Transverse colon (tissue), 4 donors: ENCODE data around the gene GALM. TPM values are rescaled to one million over a fixed set of nuclear protein-coding genes. Genes with fewer than 3 reads are reported as not detected.

Experiments
- DNase-seq: peaks from one replicate; pipeline ENCODE4 v3.0.0-alpha.2; 2019
- H3K27ac ChIP-seq, 4 donors: fragments of 200-600 bp; sonication (generic); 2 replicates each; pipeline ENCODE4 v1.5.1; 2016 to 2018; ENCODE audit warnings: inconsistent platforms in 4 of 4
- H3K27me3 ChIP-seq: fragments of 200-600 bp; sonication (generic); 2 replicates; pipeline ENCODE4 v1.5.1; 2017; ENCODE audit warnings: inconsistent platforms
- H3K36me3 ChIP-seq, 4 donors: fragments of 200-600 bp; sonication (generic); 2 replicates each; pipeline ENCODE4 v1.5.1; 2017 to 2019; ENCODE audit warnings: inconsistent platforms in 4 of 4
- H3K4me1 ChIP-seq, 4 donors: fragments of 200-600 bp; sonication (generic); 2 replicates each; pipeline ENCODE4 v1.5.1; 2017 to 2020; ENCODE audit warnings: inconsistent platforms in 4 of 4
- H3K4me3 ChIP-seq, 4 donors: fragments of 200-600 bp; sonication (generic); 1 replicate in 1 of 4; 2 replicates in 3 of 4; pipeline versions ENCODE4 v1.5.1 to v1.6.1; 2017 to 2019; ENCODE audit warnings: inconsistent platforms in 4 of 4
- H3K9me3 ChIP-seq, 2 donors: fragments of 200-600 bp; sonication (generic); 2 replicates each; pipeline ENCODE4 v1.5.1; 2017 to 2019; ENCODE audit warnings: inconsistent platforms in 2 of 2
- CTCF ChIP-seq, 5 experiments: fragments of 200-600 bp in 3 of 5; fragments of 450-650 bp in 2 of 5; sonication (generic) in 3 of 5; IDR thresholded peaks; 1 replicate in 2 of 5; 2 replicates in 3 of 5; pipeline ENCODE4 v1.5.1; 2016 to 2017; ENCODE audit warnings: antibody characterized with exemption in 5 of 5, inconsistent platforms in 3 of 5, mild to moderate bottlenecking in 2 of 5, moderate library complexity in 1 of 5
- EP300 ChIP-seq: sonication (generic); formaldehyde crosslinking; IDR thresholded peaks from one replicate; pipeline ENCODE4 v1.6.1; 2017; ENCODE audit warnings: antibody characterized with exemption, low read depth
- POLR2A ChIP-seq: fragments of 450-650 bp; IDR thresholded peaks from one replicate; pipeline ENCODE4 v1.6.1; 2016; ENCODE audit warnings: antibody characterized with exemption, mild to moderate bottlenecking, moderate library complexity
- POLR2AphosphoS5 ChIP-seq, 3 donors: sonication (generic); formaldehyde crosslinking; IDR thresholded peaks; one replicate each; pipeline ENCODE4 v1.6.1; 2016; ENCODE audit warnings: antibody characterized with exemption in 3 of 3
- WGBS, 2 donors: methylation state at CpG; one replicate each; pipeline ENCODE4 v1.1.5; 2018; ENCODE audit warnings: low coverage in 1 of 2; 5-methylcytosine and 5-hydroxymethylcytosine counted together
- in situ Hi-C, 4 donors: fragments of 200-750 bp; cut with MboI; loops; one replicate each; pipeline versions ENCODE4 v1.15.0 to v1.15.1; 2017; ENCODE audit warnings: low sequenced_read_pairs in 3 of 4, low pct_ligation_motif_present in 1 of 4, low pct_unique_long_range_greater_than_20kb in 1 of 4
- intact Hi-C: fragments of 100-400 bp; cut with DNase I; formaldehyde crosslinking; loops from one replicate; pipeline ENCODE4 v1.15.1; 2023; ENCODE audit warnings: low total_unique reads
- total RNA-seq, 4 donors: library from RNA; depleted of rRNA; stranded (reverse); fragments of >200 nt; gene quantifications; one replicate each; pipeline ENCODE4 v1.1.0, GENCODE V29; 2016

The GALM gene
- total RNA-seq, 4 donors from 2014 or later, result 35.5 to 80.6 (median 70.9) TPM

GRCh38 chr2:38743672-38744398 lies 77.9 kb downstream of the GALM start:
- DNase-seq, result no peak
- peaks cover 0 to 52% (median 20%) of the 10 kb centered on the region in 4 donors for H3K36me3 ChIP-seq
- H3K27me3 ChIP-seq, result no peaks in the 10 kb centered on the region
- H3K9me3 ChIP-seq, result no peaks in the 10 kb centered on the region
- H3K4me3 ChIP-seq, result no peak overlapping the region
- TF ChIP-seq POLR2AphosphoS5 (IDR thresholded peaks at IDR 0.05) (no peak), POLR2A (no peak)
- H3K27ac ChIP-seq, result peak overlapping the region in 3 of 4 donors; percentile 2 to 80 (median 79)
- in situ Hi-C loops (loop anchor here in 2 of 4 donors (25.0 kb wide), 1 partner anchor 432 kb away; no protein-coding TSS in a partner anchor), intact Hi-C loops (loop anchor here (5.0 to 10.0 kb wide), 2 partner anchors 209 to 427 kb away; no protein-coding TSS in a partner anchor)
- H3K4me1 ChIP-seq, result peaks cover 18 to 86% (median 54%) of the 10 kb centered on the region in 4 donors
- WGBS, 2 donors, result 79 to 81% methylated on average over 3 of the region's 3 CpGs

DNA sequence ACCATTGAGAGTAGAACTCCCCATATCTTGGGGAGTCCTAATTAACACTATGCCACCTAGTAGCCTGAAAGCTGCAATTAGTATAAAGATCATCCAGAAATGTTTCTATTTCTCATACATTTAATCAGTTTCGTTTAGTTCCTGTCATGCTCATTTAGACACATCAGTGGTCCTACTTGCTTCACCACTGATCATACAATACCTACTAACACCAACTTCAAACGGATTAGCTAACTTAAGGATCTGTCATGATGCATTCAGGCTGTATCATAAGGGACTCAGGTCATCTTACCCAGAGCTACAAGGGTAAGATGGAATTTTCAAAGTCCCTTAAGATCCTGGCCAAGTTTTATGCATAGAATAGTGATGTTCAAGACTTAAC lies 78.5 kb downstream of the GALM start:
- H3K36me3 ChIP-seq, result peaks cover 0 to 55% (median 22%) of the 10 kb centered on the region in 4 donors
- peak overlapping the region in 2 of 4 donors; percentile 2 to 80 for H3K27ac ChIP-seq
- peaks cover 21 to 91% (median 59%) of the 10 kb centered on the region in 4 donors for H3K4me1 ChIP-seq
- H3K4me3 ChIP-seq, result no peak overlapping the region
- in situ Hi-C loops (loop anchor here in 2 of 4 donors (25.0 kb wide), 1 partner anchor 432 kb away; no protein-coding TSS in a partner anchor), intact Hi-C loops (loop anchor here (5.0 to 10.0 kb wide), 2 partner anchors 210 to 427 kb away; no protein-coding TSS in a partner anchor)
- H3K27me3 ChIP-seq, result no peaks in the 10 kb centered on the region
- no peak for DNase-seq
- TF ChIP-seq EP300 (no peak), CTCF (IDR thresholded peaks at IDR 0.05) (no peak), POLR2AphosphoS5 (IDR thresholded peaks at IDR 0.05) (no peak), POLR2A (no peak)
- H3K9me3 ChIP-seq, result no peaks in the 10 kb centered on the region
- WGBS, 2 donors, result 16 to 37% methylated on average over 2 of the region's 2 CpGs

- WGBS, 2 donors, result 86 to 90% methylated on average over 4 to 9 of the region's 9 CpGs
- DNase-seq, result no peak
- no peak overlapping the region for H3K27ac ChIP-seq
- TF ChIP-seq POLR2AphosphoS5 (IDR thresholded peaks at IDR 0.05), result no peak
- no peak for TF ChIP-seq EP300
- no peak for TF ChIP-seq CTCF (IDR thresholded peaks at IDR 0.05)
- TF ChIP-seq POLR2A, result no peak
- peaks cover 21 to 95% (median 65%) of the 10 kb centered on the region in 4 donors for H3K4me1 ChIP-seq
- intact Hi-C loops, result loop anchor here (10.0 kb wide), 1 partner anchor 210 kb away; no protein-coding TSS in a partner anchor
- no peaks in the 10 kb centered on the region for H3K9me3 ChIP-seq
- no peak overlapping the region for H3K4me3 ChIP-seq
- in situ Hi-C loops, result loop anchor here in 2 of 4 donors (25.0 kb wide), 1 partner anchor 433 kb away; no protein-coding TSS in a partner anchor
- H3K27me3 ChIP-seq, result no peaks in the 10 kb centered on the region
- H3K36me3 ChIP-seq, result peaks cover 0 to 56% (median 22%) of the 10 kb centered on the region in 4 donors
Observed at GRCh38 chr2:38745267-38745666, 79.4 kb downstream of the GALM start.

GRCh38 chr2:38747007-38747424 lies 81.1 kb downstream of the GALM start:
- H3K36me3 ChIP-seq, result peaks cover 0 to 56% (median 22%) of the 10 kb centered on the region in 4 donors
- peak overlapping the region in 1 of 4 donors; percentile 1 for H3K27ac ChIP-seq
- no peaks in the 10 kb centered on the region for H3K9me3 ChIP-seq
- H3K27me3 ChIP-seq, result no peaks in the 10 kb centered on the region
- peaks cover 22 to 83% (median 55%) of the 10 kb centered on the region in 4 donors for H3K4me1 ChIP-seq
- no peak for TF ChIP-seq POLR2A
- no peak for TF ChIP-seq POLR2AphosphoS5 (IDR thresholded peaks at IDR 0.05)
- TF ChIP-seq EP300, result no peak
- no peak for TF ChIP-seq CTCF (IDR thresholded peaks at IDR 0.05)
- DNase-seq, result no peak
- H3K4me3 ChIP-seq, result no peak overlapping the region
- WGBS, 2 donors, result 55 to 82% methylated on average over 2 to 4 of the region's 4 CpGs
- intact Hi-C loops, result loop anchor here (10.0 kb wide), 1 partner anchor 212 kb away; no protein-coding TSS in a partner anchor
- in situ Hi-C loops, result loop anchor here in 2 of 4 donors (25.0 kb wide), 1 partner anchor 435 kb away; no protein-coding TSS in a partner anchor
